Femur (tissue), 1 donor: Measurements from ENCODE around the gene SLC22A14.
"Not testable (repeated sequence)": the region's sequence is repeated elsewhere in the genome, so short reads cannot be mapped to it uniquely, and the experiment has no call there.

Experiments used
- DNase-seq: peaks from one replicate; pipeline ENCODE4 v3.0.0-alpha.2; 2017

The SLC22A14 gene

GRCh38 chr3:38281895-38282686, at the start of gene SLC22A14:
SLC22A14 (plus strand) TSS chr3:38282294; CDS start chr3:38306027, 23,733 bp downstream.
- no peak for DNase-seq

GRCh38 chr3:38232701-38233100, 49.4 kb upstream of the SLC22A14 start:
- no peak for DNase-seq

GRCh38 chr3:38235466-38235865, 46.6 kb upstream of the SLC22A14 start:
- DNase-seq: no peak

- DNase-seq: no peak
These were observed 43.6 kb upstream of the SLC22A14 start for GRCh38 chr3:38238416-38239008.

- DNase-seq: not testable (repeated sequence)
These were observed 39.3 kb upstream of the SLC22A14 start for GRCh38 chr3:38242812-38243211.

- DNase-seq: no peak
These were observed 36.2 kb upstream of the SLC22A14 start for GRCh38 chr3:38245930-38246329.

- DNase-seq: no peak
These were observed 34.6 kb upstream of the SLC22A14 start for GRCh38 chr3:38247366-38248035.

GRCh38 chr3:38250198-38250597, 31.9 kb upstream of the SLC22A14 start:
- no peak for DNase-seq

- no peak for DNase-seq
These were observed 30.9 kb upstream of the SLC22A14 start for GRCh38 chr3:38251197-38251596.

- DNase-seq: no peak
These were observed 28.4 kb upstream of the SLC22A14 start for GRCh38 chr3:38253704-38254103.

- DNase-seq: no peak
These were observed 27.2 kb upstream of the SLC22A14 start for GRCh38 chr3:38254872-38255271.

- DNase-seq: no peak
These were observed 26.5 kb upstream of the SLC22A14 start for GRCh38 chr3:38255627-38256026.

GRCh38 chr3:38257583-38257982, 24.5 kb upstream of the SLC22A14 start:
- DNase-seq: no peak

- DNase-seq: no peak
These were observed 21.6 kb upstream of the SLC22A14 start for GRCh38 chr3:38260474-38260873.

- no peak for DNase-seq
These were observed 17.7 kb upstream of the SLC22A14 start for GRCh38 chr3:38264353-38264771.

- no peak for DNase-seq
These were observed 17.3 kb upstream of the SLC22A14 start for GRCh38 chr3:38264779-38265178.

- no peak for DNase-seq
These were observed 16.3 kb upstream of the SLC22A14 start, which contains the start of gene SLC22A13 for GRCh38 chr3:38265604-38266307. SLC22A13 (plus strand) TSS chr3:38265812; CDS start chr3:38265861, 49 bp downstream.

GRCh38 chr3:38266810-38267209, 15.3 kb upstream of the SLC22A14 start:
- no peak for DNase-seq

- no peak for DNase-seq
These were observed 14.4 kb upstream of the SLC22A14 start for GRCh38 chr3:38267662-38268061.

GRCh38 chr3:38268087-38268486, 14.0 kb upstream of the SLC22A14 start:
- DNase-seq: no peak

GRCh38 chr3:38268522-38268921, 13.6 kb upstream of the SLC22A14 start:
- DNase-seq: no peak

GRCh38 chr3:38270606-38271005, 11.5 kb upstream of the SLC22A14 start:
- no peak for DNase-seq

GRCh38 chr3:38271553-38271952, 10.5 kb upstream of the SLC22A14 start:
- DNase-seq: no peak
